HepG2 (cell line): ENCODE data around the gene PADI6.

Experiments
- BCLAF1 ChIP-seq: fragments of 450-650 bp; IDR thresholded peaks from 2 replicates; pipeline ENCODE4 v1.6.1; 2017; ENCODE audit warnings: mild to moderate bottlenecking
- CTCF ChIP-seq: sonication (generic); formaldehyde crosslinking; IDR thresholded peaks from 2 replicates; pipeline ENCODE4 v1.5.0; 2020; ENCODE audit warnings: mild to moderate bottlenecking, missing genetic modification reagents, moderate library complexity
- EZH2 ChIP-seq: conservative IDR thresholded peaks from 2 replicates; pipeline ENCODE4 v1.6.1; 2012; ENCODE audit warnings: mild to moderate bottlenecking, low read depth, low read length, moderate library complexity
- FOXK2 ChIP-seq: fragments of 450-650 bp; IDR thresholded peaks from 2 replicates; pipeline ENCODE4 v1.6.1; 2016
- HMGXB4 ChIP-seq, 2 experiments: sonication (generic) in 1 of 2; formaldehyde crosslinking in 1 of 2; IDR thresholded peaks; 2 replicates each; pipeline versions ENCODE4 v1.4.0 to v1.6.1; 2018 to 2020; ENCODE audit warnings: missing genetic modification reagents in 2 of 2, borderline replicate concordance in 1 of 2, low read depth in 1 of 2, mild to moderate bottlenecking in 1 of 2, missing biosample characterization in 1 of 2
- KDM4B ChIP-seq: sonication (generic); formaldehyde crosslinking; IDR thresholded peaks from 2 replicates; pipeline ENCODE4 v1.4.0; 2020; ENCODE audit warnings: missing genetic modification reagents
- SIN3A ChIP-seq: IDR thresholded peaks from 2 replicates; pipeline ENCODE4 v1.6.1; 2011; ENCODE audit warnings: low read depth, mild to moderate bottlenecking, control low read depth, low read length, borderline replicate concordance
- SKIL ChIP-seq: sonication (generic); formaldehyde crosslinking; IDR thresholded peaks from 2 replicates; pipeline ENCODE4 v1.8.0; 2022; ENCODE audit warnings: missing genetic modification reagents, mild to moderate bottlenecking, moderate library complexity, borderline replicate concordance
- SMAD3 ChIP-seq: sonication (generic); formaldehyde crosslinking; IDR thresholded peaks from 2 replicates; pipeline ENCODE4 v1.4.0; 2020; ENCODE audit warnings: missing genetic modification reagents
- STAT6 ChIP-seq: sonication (generic); formaldehyde crosslinking; IDR thresholded peaks from 2 replicates; pipeline ENCODE4 v1.4.0; 2020; ENCODE audit warnings: missing genetic modification reagents, mild to moderate bottlenecking, borderline replicate concordance
- ZFP36 ChIP-seq: fragments of 150-350 bp; IDR thresholded peaks from 2 replicates; pipeline ENCODE4 v1.6.1; 2018; ENCODE audit warnings: borderline replicate concordance, low read length, low read depth; ENCODE audit not compliant: partially characterized antibody
- ZNF101 ChIP-seq: sonication (generic); formaldehyde crosslinking; IDR thresholded peaks from 2 replicates; pipeline ENCODE4 v1.4.0; 2020; ENCODE audit warnings: mild to moderate bottlenecking, low read depth, missing genetic modification reagents, borderline replicate concordance
- ZNF557 ChIP-seq: sonication (generic); formaldehyde crosslinking; IDR thresholded peaks from 2 replicates; pipeline ENCODE4 v1.4.0; 2020; ENCODE audit warnings: missing genetic modification reagents

GRCh38 chr1:17447501-17447992, 75.6 kb downstream of the PADI6 start:
- no peak for TF ChIP-seq STAT6
- no peak for TF ChIP-seq FOXK2
- no peak for TF ChIP-seq CTCF (CRISPR knock-in tag)
- no peak for TF ChIP-seq ZNF557 (CRISPR knock-in tag)
- TF ChIP-seq SKIL (CRISPR knock-in tag) = no peak
- TF ChIP-seq BCLAF1 = no peak
- TF ChIP-seq KDM4B (CRISPR knock-in tag) = no peak
- no peak for TF ChIP-seq SIN3A
- no peak for TF ChIP-seq SMAD3 (CRISPR knock-in tag)
- TF ChIP-seq HMGXB4 (CRISPR knock-in tag; IDR thresholded peaks at IDR 0.05; ENCODE audit: borderline replicate concordance in 1 of 2, low read depth in 1 of 2) = no peak
- no peak for TF ChIP-seq EZH2
- no peak for TF ChIP-seq ZFP36
- no peak for TF ChIP-seq ZNF101 (CRISPR knock-in tag)
